Thyroid gland (tissue), 4 donors: ENCODE results near the gene ITPR3. TPM values are rescaled to one million over a fixed set of nuclear protein-coding genes. Genes with fewer than 3 reads are reported as not detected.

Experiments
- DNase-seq, 2 donors: peaks; one replicate each; pipeline ENCODE4 v3.0.0-alpha.2; 2019
- H3K27ac ChIP-seq, 3 donors: fragments of 200-600 bp; sonication (generic); 1 replicate in 2 of 3; 2 replicates in 1 of 3; pipeline ENCODE4 v1.5.1; 2016 to 2019; ENCODE audit warnings: mild to moderate bottlenecking in 1 of 3, moderate library complexity in 1 of 3
- H3K27me3 ChIP-seq: fragments of 200-600 bp; sonication (generic); one replicate; pipeline ENCODE4 v1.5.1; 2019
- H3K36me3 ChIP-seq, 2 donors: fragments of 200-600 bp; sonication (generic); one replicate each; pipeline ENCODE4 v1.5.1; 2016 to 2019
- H3K4me1 ChIP-seq, 2 donors: fragments of 200-600 bp; sonication (generic); one replicate each; pipeline ENCODE4 v1.5.1; 2017 to 2019
- H3K4me3 ChIP-seq, 3 donors: fragments of 200-600 bp; sonication (generic); replicated peaks in 1 of 3; 1 replicate in 2 of 3; 2 replicates in 1 of 3; pipeline ENCODE4 v1.5.1; 2016; ENCODE audit warnings: mild to moderate bottlenecking in 1 of 3
- H3K9me3 ChIP-seq: fragments of 200-600 bp; sonication (generic); one replicate; pipeline ENCODE4 v1.5.1; 2017
- POLR2A ChIP-seq, 2 donors: fragments of 450-650 bp; IDR thresholded peaks; one replicate each; pipeline ENCODE4 v1.6.1; 2017; ENCODE audit warnings: antibody characterized with exemption in 2 of 2, mild to moderate bottlenecking in 2 of 2, moderate library complexity in 1 of 2
- WGBS, 2 donors: methylation state at CpG; one replicate each; pipeline ENCODE4 v1.1.5; 2017; 5-methylcytosine and 5-hydroxymethylcytosine counted together
- intact Hi-C: fragments of 100-400 bp; cut with DNase I; formaldehyde crosslinking; loops from one replicate; pipeline ENCODE4 v1.15.1; 2023
- total RNA-seq, 4 donors: library from RNA; depleted of rRNA; stranded (reverse); fragments of >200 nt; gene quantifications; one replicate each; pipeline ENCODE4 v1.2.3, GENCODE V29; 2016
- TF ChIP-seq, protein P1 (sequence below), 6 experiments: fragments of 200-600 bp in 3 of 6; fragments of 450-650 bp in 3 of 6; sonication (generic) in 3 of 6; IDR thresholded peaks; one replicate each; pipeline ENCODE4 v1.5.1; 2016 to 2019; ENCODE audit warnings: antibody characterized with exemption in 6 of 6, mild to moderate bottlenecking in 2 of 6, inconsistent platforms in 1 of 6, moderate library complexity in 1 of 6

The ITPR3 gene
- total RNA-seq, 4 donors from 2014 or later, result 77.8 to 145 (median 105) TPM

DNA sequence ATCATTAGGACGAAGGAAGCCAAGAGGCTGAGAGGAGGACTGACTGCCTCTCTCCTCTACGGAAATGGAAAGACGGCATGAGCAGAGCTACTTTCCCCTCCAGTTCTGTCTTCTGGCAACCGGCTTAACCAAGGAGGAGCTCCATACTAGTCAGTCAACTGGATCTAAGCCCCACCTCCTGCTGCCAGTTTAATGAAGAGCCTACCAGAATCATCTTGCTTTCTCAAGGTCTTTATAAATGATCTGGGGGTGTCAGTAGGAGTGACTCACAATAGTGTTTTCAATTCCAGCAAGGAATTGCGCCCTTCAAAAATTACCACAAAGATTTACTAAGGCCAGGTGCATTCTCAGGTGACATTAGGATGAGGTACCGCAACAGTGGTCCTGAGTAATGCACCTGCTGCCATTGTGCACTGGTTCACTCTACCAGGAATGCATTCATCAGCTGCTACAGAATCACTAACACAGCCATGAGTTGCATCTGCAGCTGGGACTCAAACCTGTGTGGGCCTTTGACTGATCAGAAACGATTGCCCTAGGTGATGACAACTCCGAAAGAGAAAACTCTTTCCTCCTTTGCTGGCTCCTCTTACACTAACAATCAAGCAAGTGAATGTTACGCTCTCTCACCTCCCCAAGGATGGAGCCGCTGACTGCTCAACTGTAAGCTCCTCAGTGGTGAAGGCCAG, 87.5 kb downstream of the ITPR3 start:
- Histone ChIP-seq H3K4me1 (peaks cover 13 to 20% of the 10 kb centered on the region in 2 donors), H3K27me3 (no peaks in the 10 kb centered on the region), H3K4me3 (no peak overlapping the region), H3K36me3 (no peaks in the 10 kb centered on the region), H3K9me3 (no peaks in the 10 kb centered on the region), H3K27ac (no peak overlapping the region)
- 76 to 78% methylated on average over 10 of the region's 10 CpGs for WGBS, 2 donors
- no peak for DNase-seq
- TF ChIP-seq, protein P1, sequence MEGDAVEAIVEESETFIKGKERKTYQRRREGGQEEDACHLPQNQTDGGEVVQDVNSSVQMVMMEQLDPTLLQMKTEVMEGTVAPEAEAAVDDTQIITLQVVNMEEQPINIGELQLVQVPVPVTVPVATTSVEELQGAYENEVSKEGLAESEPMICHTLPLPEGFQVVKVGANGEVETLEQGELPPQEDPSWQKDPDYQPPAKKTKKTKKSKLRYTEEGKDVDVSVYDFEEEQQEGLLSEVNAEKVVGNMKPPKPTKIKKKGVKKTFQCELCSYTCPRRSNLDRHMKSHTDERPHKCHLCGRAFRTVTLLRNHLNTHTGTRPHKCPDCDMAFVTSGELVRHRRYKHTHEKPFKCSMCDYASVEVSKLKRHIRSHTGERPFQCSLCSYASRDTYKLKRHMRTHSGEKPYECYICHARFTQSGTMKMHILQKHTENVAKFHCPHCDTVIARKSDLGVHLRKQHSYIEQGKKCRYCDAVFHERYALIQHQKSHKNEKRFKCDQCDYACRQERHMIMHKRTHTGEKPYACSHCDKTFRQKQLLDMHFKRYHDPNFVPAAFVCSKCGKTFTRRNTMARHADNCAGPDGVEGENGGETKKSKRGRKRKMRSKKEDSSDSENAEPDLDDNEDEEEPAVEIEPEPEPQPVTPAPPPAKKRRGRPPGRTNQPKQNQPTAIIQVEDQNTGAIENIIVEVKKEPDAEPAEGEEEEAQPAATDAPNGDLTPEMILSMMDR (IDR thresholded peaks at IDR 0.05), result no peak
- no peak for TF ChIP-seq POLR2A (IDR thresholded peaks at IDR 0.05)
- intact Hi-C loops, result no loop called here

DNA sequence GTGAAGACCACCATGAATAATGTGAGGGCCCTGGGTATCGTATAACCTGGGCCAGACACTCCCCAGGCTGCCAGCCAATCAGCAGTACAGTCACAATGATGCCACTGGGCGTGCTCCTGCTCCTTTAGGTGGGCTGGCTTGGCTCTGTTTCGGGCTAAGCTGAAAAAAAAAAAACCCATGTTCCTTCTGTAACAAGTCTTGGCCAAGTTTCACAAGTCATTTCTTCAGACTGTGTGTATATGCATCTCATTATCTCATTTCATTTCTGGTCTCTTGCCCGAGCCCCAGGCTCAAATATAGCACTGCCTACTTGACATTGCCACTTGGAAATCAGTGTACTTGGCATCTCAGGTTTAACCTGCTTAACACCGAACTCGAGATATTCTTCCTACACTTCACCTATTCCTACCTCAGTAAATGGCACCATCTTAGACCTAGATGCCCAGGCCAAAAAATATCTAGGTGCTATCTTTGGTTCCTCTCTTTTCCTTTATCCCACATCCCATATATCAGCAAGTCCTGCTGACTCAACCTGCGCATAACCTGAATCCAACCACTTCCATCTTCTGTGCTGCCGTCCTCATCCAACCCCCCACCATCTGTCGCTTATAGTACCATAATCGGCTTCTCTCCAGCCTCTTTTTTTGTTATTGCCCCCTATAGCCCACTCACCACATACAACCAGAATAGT, 88.6 kb downstream of the ITPR3 start:
- 88 to 92% methylated on average over 10 of the region's 10 CpGs for WGBS, 2 donors
- intact Hi-C loops, result no loop called here
- no peak for DNase-seq
- Histone ChIP-seq H3K4me3 (no peak overlapping the region), H3K4me1 (peaks cover 13 to 20% of the 10 kb centered on the region in 2 donors), H3K27ac (no peak overlapping the region), H3K36me3 (no peaks in the 10 kb centered on the region), H3K27me3 (no peaks in the 10 kb centered on the region), H3K9me3 (no peaks in the 10 kb centered on the region)
- TF ChIP-seq, protein P1 (IDR thresholded peaks at IDR 0.05), result no peak
- TF ChIP-seq POLR2A (IDR thresholded peaks at IDR 0.05), result no peak

DNA sequence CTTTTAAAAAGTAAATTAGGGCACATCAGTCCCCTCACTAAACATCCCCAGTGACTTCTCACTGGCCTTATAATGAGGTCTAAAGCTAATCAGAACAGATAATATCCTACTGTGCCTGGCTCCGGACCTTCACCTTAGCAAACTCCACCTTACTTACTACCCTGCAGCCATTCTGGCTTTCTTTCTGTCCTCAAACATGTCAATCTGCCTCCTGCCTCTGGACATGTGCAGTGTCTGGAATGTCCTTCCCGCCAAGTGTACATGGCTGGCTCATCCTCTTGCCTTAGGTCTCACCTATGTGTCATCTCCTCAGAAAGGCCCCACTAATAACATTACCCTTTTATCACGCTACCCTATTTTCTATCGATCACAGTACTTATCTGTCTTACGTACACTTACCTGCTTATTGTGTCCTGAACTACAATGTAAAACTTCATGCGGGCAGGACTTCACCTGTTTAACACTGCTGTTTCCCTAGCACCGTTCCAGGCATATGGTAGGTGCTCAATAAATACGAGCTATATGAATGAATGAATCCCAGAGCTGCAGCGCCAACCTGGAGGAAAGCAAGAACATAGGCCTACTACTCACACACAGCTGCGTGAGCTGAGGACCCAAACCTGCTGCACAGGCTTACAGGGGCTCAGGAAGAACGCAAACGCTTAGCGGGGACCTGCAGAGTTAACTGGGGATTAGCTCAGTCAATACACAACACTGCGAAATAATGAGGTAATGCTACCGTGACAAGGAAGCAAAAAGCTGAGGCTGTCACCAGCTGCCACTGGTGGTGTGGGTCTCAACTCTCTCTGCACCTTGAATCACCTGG, 89.4 kb downstream of the ITPR3 start:
- peaks cover 13 to 20% of the 10 kb centered on the region in 2 donors for H3K4me1 ChIP-seq
- H3K36me3 ChIP-seq, result no peaks in the 10 kb centered on the region
- intact Hi-C loops, result no loop called here
- H3K27ac ChIP-seq, result no peak overlapping the region
- H3K27me3 ChIP-seq, result no peaks in the 10 kb centered on the region
- TF ChIP-seq POLR2A (IDR thresholded peaks at IDR 0.05), result no peak
- TF ChIP-seq, protein P1 (IDR thresholded peaks at IDR 0.05), result no peak
- WGBS, 2 donors, result 78 to 80% methylated on average over 15 of the region's 15 CpGs
- H3K4me3 ChIP-seq, result peak overlapping the region in 2 of 3 donors; percentile 40 to 86
- DNase-seq, result no peak
- no peaks in the 10 kb centered on the region for H3K9me3 ChIP-seq

DNA sequence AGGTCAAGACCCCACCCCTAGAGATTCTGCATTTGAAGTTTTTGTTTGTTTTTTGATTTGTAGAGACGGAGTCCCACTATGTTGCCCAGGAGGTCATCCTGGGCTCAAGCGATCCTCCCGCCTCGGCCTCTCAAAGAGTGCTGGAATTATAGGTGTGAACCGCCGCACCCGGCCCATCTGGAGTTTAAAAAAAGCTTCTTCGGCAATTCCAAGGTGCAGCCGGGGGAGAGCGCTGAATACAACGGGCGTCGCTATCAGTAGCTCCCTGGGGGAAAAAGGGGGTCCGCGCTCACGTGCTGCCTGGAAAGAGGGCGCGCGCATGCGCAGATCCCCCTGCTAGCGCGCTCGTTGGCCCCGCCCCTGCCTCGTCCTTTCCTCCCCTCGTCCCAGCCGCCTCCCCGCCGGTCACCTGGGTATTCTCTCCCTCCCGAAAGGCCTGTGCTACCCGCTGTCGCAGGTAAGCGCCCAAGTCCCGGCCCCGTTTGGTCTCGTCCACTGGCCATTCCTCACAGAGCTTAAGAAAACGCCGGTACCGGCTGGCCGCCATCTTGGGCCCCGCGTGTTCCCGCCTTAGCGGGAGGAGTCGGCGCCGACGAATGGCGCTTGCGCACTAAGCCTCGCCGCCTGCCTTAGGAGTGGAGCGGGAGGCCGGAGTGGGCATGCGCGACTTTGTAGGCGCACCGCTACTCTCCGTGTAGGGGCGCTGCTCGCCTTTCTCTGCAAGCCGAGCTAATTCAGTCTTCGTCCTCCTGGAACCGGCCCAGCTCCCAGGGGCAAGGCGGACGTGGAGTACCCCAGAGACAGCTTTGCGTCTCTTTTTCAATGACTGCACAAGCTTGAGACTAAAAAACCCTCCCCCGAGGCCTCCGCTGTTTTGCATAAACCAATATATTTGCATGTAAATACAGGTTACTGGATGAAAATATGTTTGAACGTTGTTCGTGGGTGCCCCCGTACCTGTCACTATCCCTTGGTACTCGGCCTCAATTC, 90.3 kb downstream of the ITPR3 start, which contains the start of gene UQCC2:
TSS of gene UQCC2 (minus strand) at position 561 of the 990 bp plus-strand sequence. CDS start at position 547, 14 bp downstream.
- Histone ChIP-seq H3K4me3 (peak within 1 kb of the TSS in 2 of 3 donors; percentile 40 to 86), H3K36me3 (no peaks in the 10 kb centered on the region), H3K9me3 (no peaks in the 10 kb centered on the region), H3K4me1 (peaks cover 21 to 25% of the 10 kb centered on the region in 2 donors), H3K27me3 (no peaks in the 10 kb centered on the region), H3K27ac (peak within 1 kb of the TSS; percentile 74 to 86 (median 85))
- TF ChIP-seq, protein P1 (IDR thresholded peaks at IDR 0.05), result peak in 4 of 6 experiments; percentile 75 to 95 (median 77)
- TF ChIP-seq POLR2A (IDR thresholded peaks at IDR 0.05), result peak in 1 of 2 donors; percentile 80
- peak; percentile 98 for DNase-seq
- 3 to 4% methylated on average over 40 to 42 of the region's 73 CpGs for WGBS, 2 donors
- intact Hi-C loops, result no loop called here
